CD4-positive, alpha-beta T cell treated with Interleukin-4 for 4 hours (primary cell): ENCODE results near the gene HIBADH.
A peak's percentile ranks its signal among the peaks of the same experiment; 100 is the strongest.
"Not testable (repeated sequence)": the region's sequence is repeated elsewhere in the genome, so short reads cannot be mapped to it uniquely, and the experiment has no call there.

Experiments used
- DNase-seq: peaks from one replicate; pipeline ENCODE4 v3.0.0-alpha.2; 2020

Gene HIBADH

DNA sequence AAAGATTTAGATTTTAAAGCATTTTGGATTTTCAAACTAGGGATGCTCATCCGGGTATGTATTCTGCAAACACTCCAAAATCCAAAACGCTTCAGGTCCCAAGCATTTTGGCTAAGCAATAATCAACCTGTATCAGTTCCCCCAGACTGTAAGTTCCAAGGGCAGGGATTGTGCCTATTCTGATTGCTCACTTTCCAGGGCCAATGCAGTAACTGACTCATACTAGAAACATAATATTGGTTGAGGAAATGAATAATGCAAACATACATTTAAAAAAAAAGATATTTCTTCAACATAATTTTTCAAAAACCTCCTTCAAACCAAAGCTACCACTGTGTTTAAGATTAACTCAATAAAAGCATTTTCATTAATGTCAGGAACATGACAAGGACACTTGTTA, 69.5 kb downstream of the HIBADH start:
- no peak for DNase-seq

GRCh38 chr7:27590416-27590815, 72.3 kb downstream of the HIBADH start:
- no peak for DNase-seq

DNA sequence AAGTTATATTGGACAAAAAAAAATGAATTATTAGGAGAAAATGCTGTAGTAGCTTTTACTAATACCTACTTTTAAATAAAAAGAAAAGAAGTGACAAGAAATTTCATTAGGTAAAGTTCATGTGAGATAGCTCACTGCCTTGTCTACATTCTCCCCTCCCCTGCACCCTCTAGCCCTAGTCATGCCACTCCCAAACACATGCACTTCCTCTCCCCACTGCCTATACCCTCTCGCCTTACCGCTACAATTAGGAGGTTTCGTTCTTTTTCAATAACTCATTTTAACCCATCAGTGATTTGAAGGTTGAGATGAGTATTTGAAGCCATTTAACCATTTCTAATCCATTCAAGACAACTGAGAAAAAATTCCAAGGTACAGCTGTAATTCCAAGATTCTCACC, 75.3 kb downstream of the HIBADH start:
- no peak for DNase-seq

DNA sequence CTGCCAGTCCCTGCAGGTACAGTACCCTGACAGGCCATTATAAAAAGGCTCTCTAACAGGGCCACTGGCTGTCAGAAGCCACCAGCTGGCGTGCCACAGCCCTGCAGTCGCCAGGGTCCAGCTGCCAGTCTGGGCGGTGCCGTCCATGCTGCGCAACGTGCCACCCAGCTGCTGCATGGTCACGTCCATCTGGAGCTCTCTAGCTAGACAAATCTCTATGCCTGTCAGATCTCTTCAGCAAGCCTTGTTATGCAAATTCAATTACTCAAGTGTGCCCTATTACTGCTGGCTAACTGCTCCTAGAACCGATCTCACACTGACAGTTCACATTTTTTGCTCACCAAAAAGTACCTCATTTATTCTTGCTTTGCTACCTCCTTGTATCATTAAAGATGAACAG, 75.9 kb downstream of the HIBADH start:
- DNase-seq = no peak

DNA sequence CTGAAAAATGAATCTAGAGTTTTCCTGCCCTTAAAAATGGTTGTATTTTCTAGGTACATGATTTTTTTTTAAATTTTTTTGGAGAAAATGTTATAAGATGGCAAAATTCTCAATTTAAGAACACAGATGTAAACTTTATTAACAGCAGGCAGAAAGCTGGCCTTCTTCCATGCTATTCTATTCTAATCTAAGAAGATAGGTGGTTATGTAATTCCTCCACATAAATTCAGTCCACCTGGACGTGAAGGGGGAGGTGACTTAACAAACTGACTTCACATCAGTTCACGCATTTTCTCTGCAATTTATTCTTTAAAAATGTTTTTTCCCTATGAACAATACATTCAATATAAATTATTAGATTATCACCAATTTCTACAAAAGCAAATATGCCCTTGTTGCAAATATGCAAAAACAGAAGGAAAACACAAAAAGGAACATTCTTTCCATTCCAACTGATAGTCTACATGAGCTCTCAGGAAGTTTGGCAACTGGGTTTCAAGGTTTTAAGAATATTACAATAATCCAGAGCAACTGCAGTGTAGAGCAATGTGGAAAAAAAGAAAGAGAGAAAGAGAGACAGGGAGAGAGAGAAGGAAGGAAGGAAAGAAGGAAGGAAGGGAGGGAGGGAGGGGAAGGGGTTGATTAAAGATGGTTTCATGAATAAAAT, 76.8 kb downstream of the HIBADH start:
- no peak for DNase-seq

GRCh38 chr7:27581906-27582305, 80.8 kb downstream of the HIBADH start:
- DNase-seq = no peak

DNA sequence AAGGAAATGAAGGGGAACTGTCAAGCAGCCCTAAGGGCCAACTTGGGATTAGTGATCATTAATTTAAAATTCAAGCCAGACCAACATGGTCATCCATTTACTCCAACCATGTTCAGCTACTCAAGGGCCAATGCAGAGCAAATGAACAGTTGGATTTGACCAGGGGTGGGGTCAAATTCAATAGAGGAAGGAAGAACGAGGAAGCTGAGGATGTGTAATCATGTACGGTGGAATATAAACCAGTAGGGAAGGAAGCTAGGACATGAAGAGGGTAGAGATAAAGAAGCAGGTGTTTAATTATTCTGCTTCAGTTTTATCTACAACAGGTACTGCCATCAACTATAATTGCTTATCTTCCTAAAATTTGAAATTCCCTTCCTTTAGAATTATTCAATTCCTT, 81.6 kb downstream of the HIBADH start:
- DNase-seq = no peak

DNA sequence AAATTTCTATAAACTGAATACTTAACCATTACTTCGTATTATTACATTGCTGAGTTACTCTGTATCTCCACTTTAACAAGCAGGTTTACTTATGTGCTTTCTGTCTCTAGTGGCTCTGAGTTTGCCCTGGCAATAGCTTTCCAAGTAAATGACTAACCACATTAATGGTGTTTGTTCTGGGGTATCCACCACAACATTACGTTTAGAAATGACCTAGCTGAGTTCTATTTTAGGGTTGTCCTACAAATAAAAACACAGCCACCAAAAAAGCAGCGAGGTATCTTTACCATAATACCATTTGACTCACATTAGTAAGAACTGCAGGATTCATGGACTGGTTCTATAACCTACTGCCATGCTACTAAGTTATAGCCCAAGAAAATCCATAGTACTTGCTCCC, 83.1 kb downstream of the HIBADH start:
- DNase-seq = no peak

GRCh38 chr7:27578169-27578568, 84.5 kb downstream of the HIBADH start:
- not testable (repeated sequence) for DNase-seq

DNA sequence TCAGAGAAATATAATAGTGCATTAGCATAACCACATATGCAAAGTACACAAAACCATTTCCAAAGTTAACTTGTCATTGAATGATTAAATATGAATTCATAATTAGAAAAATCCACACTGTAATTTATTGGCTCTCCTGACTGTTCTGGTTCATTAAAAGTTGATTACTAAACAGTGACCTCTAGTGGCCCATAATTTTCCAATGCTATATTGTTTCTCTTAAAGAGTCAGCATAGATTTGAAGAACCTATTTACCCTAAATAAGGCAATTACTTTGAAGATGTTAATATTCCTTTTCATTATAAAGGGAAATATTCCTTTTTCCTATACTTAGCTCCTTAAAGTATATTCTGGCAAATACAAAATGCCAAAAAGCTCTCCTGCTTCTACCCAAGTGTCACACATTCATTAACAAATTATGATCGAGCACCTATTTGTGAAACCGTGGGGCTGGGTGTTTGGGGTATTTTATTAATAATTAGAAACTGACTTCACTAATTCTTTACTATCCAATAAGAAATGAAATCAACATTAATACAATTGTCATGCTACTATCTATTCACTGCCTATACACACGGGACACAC, 86.2 kb downstream of the HIBADH start:
- peak; percentile 43 for DNase-seq

DNA sequence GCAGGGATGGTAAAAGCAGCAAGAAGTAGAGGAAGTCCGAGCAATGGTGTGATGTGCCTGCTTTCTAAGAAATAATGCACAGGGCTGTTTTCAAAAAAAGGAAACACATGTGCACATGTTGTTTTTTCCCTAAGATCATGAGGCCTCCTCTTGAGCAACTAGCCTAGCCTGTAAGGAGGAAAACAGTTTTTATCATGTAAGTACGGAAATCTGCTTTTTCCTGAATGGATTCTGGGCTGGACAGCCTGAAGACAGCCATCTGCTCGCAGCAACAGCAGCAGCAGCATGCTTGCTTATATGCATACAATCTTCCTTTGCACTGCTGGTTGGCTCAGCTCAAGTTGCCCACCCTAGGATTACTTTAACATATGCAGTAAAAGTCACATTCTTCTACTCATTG, 87.1 kb downstream of the HIBADH start:
- no peak for DNase-seq

GRCh38 chr7:27569106-27569505, 93.6 kb downstream of the HIBADH start:
- DNase-seq = no peak

GRCh38 chr7:27567266-27567665, 95.4 kb downstream of the HIBADH start:
- no peak for DNase-seq

GRCh38 chr7:27564881-27565482, 97.7 kb downstream of the HIBADH start:
- no peak for DNase-seq

DNA sequence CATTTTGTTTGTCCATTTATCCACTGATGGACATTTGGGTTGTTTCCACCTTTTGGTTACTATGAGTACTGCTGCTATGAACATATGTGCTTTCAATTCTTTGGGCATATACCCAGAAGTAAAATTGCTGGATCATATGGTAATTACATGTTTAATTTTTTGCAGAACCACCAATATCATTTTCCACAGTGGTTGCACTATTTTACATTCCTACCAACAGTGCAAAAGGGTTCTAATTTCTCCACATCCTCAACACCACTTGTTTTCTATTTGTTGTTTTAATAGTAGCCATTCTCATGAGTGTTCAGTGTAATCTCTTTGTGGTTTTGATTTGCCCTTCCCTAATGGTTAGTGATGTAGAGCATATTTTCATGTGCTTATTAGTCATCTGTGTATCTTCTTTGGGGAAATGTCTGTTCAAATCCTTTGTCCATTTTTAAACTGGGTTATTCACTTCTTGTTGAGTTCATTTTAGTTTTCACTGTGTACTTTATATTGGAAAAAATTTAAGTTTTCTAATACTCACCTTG, 101.9 kb downstream of the HIBADH start:
- DNase-seq = no peak

DNA sequence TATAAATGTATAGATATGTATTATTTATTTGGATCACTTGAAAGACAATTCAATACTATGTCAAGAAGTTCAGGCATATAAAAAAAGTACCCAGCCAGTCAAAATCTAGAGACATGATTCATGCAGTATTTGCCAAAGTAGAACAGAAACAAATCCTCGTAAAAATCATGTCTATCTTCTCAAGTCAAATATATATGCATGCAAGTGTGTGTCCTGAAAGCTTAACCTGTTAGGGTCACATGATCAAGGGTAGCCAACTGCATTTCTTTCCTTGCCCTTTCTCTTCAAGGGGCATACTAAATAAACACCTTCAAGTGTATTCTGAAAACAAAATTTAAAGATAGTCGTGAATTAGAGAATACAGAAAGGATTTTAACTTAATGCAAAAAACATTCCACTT, 107.0 kb downstream of the HIBADH start:
- DNase-seq = no peak

DNA sequence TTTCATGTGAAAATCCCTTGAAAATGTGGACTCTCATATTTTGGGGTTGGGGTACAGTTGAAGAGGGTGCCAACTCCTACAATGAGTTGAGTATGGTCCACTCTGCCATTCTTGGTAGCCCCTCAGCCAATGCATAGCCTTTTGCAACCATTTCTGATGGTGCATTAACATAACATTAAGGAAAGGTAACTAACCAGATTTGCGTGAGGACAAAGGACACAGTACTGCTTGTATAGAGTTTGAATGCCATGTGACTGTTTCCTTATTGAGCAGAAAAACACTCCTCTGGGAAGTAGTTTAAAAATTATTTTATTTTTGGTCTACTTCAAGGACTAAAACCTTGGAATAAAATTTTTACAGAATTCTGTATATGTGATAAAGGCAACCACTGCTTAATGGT, 107.9 kb downstream of the HIBADH start:
- DNase-seq = no peak

DNA sequence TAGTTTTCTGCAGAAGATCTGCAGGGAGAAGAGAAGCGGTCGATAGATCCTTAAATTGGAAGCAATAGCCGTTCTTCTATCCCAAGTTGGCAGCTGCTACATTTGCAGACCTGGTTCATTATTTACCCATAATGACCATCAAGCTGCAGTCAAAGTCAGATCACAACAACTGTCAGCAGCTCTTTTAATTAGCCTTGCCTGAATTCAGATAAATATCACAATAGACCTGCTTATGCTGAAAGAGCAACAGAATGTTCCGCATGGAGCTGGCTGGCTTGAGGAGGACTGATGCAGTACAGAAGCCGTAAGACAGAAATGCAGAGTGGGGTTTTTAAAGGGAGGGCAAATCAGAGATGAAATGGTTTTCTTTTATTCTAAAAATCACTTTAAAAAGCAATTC, 109.4 kb downstream of the HIBADH start:
- no peak for DNase-seq

DNA sequence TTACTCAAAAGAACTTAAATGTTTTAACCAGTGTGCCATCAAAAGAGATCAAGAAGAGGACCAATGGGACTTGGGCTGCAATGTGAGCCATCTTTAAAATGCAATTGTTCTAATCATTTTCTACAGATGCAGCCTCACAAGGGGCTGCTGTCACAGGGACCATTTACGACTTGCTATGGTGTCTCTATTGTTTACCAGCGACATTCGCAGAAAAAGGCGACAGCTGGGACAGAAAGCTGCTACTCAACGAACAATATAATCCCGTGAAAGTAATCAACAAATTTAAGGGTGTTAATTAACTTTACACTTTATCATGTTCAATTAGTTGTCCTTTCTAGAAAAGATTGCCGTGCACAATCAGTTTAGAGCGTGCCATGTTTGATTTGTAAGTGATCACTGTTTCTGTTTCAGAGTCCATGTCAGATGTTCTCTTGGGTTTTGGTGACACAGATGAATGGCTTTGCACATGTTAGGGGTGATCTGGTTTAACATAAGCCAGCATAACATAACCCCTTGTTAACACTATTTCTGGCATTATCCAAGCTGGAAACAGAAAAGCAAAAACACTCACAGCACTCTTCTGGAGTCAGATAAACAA, 110.8 kb downstream of the HIBADH start:
- no peak for DNase-seq

DNA sequence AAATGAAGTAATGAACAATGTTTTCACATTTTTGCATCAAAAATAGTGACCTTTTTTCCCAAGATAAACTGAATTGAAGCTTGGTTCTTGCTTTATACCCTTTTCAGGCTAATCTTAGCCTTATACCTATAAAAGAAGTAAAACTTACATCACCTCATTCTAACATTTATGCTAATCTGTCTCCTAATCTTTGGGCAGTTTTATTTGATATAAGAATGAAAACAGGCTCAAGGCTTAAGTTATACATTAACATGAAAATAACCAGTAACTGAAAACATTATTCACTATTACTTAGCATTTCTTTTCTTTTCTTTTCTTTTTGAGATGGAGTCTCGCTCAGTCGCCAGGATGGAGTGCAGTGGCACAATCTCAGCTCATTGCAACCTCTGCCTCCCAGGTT, 113.1 kb downstream of the HIBADH start:
- DNase-seq = no peak

GRCh38 chr7:27548304-27548703, 114.4 kb downstream of the HIBADH start:
- DNase-seq = no peak

GRCh38 chr7:27547401-27547800, 115.3 kb downstream of the HIBADH start:
- no peak for DNase-seq

- DNase-seq = no peak
Measured at GRCh38 chr7:27546610-27547009, 116.1 kb downstream of the HIBADH start.

GRCh38 chr7:27535795-27536194, 126.9 kb downstream of the HIBADH start:
- no peak for DNase-seq
